Measurements from ENCODE around the gene KIF24.
"Not testable (repeated sequence)": the region's sequence is repeated elsewhere in the genome, so short reads cannot be mapped to it uniquely, and the experiment has no call there.

Gene KIF24, protein sequence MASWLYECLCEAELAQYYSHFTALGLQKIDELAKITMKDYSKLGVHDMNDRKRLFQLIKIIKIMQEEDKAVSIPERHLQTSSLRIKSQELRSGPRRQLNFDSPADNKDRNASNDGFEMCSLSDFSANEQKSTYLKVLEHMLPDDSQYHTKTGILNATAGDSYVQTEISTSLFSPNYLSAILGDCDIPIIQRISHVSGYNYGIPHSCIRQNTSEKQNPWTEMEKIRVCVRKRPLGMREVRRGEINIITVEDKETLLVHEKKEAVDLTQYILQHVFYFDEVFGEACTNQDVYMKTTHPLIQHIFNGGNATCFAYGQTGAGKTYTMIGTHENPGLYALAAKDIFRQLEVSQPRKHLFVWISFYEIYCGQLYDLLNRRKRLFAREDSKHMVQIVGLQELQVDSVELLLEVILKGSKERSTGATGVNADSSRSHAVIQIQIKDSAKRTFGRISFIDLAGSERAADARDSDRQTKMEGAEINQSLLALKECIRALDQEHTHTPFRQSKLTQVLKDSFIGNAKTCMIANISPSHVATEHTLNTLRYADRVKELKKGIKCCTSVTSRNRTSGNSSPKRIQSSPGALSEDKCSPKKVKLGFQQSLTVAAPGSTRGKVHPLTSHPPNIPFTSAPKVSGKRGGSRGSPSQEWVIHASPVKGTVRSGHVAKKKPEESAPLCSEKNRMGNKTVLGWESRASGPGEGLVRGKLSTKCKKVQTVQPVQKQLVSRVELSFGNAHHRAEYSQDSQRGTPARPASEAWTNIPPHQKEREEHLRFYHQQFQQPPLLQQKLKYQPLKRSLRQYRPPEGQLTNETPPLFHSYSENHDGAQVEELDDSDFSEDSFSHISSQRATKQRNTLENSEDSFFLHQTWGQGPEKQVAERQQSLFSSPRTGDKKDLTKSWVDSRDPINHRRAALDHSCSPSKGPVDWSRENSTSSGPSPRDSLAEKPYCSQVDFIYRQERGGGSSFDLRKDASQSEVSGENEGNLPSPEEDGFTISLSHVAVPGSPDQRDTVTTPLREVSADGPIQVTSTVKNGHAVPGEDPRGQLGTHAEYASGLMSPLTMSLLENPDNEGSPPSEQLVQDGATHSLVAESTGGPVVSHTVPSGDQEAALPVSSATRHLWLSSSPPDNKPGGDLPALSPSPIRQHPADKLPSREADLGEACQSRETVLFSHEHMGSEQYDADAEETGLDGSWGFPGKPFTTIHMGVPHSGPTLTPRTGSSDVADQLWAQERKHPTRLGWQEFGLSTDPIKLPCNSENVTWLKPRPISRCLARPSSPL (N-terminal part only)

DNA sequence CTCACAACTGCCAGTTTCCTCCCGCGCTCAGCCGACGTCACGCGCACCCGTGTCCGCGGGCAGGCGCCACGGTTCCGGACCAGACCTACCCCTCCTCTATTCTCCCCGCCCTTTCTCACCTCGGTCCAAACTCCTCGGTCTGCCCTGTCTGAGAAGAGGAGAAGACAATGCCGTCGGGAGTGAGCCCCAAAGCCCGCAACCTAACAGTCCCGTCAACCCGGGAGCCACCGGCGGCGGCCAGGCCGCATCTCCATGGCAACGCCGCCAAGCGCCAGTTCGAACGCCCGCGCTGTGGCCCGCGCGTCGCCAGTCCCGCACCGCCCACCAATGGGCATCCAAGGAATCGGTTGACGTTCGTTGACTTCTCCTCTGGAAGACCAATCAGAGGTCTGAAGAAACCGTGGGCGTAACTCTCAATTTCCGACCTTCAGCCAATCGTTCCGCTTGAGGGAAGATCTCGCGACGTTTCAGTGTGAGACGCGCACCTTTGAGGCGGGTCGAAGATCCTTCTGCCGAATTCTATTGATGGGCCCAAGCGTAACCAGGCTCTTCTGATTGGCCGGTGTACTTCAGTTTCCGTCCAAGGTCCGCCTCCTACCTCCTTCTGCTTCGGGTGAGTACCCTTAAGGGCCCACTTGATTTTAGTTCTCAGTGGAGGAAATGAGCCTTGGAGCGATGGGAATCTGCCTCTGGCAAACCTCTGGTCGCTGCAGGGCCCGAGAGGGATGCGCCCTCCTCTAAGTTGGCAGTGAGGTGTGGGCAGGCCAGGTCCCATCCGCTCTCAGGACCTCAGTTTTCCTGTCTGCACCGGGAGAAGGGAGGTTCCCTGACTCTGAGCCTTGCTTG is at the start of gene KIF24, which contains the start of gene NUDT2:
Gene KIF24 (minus strand): TSS at position 282 of the 846 bp plus-strand sequence. CDS start 17,922 bp downstream, outside the sequence.
Gene NUDT2 (plus strand): TSS at position 583 of the 846 bp plus-strand sequence. CDS start 9,471 bp downstream, outside the sequence.
- peak; percentile 51 for DNase-seq

DNA sequence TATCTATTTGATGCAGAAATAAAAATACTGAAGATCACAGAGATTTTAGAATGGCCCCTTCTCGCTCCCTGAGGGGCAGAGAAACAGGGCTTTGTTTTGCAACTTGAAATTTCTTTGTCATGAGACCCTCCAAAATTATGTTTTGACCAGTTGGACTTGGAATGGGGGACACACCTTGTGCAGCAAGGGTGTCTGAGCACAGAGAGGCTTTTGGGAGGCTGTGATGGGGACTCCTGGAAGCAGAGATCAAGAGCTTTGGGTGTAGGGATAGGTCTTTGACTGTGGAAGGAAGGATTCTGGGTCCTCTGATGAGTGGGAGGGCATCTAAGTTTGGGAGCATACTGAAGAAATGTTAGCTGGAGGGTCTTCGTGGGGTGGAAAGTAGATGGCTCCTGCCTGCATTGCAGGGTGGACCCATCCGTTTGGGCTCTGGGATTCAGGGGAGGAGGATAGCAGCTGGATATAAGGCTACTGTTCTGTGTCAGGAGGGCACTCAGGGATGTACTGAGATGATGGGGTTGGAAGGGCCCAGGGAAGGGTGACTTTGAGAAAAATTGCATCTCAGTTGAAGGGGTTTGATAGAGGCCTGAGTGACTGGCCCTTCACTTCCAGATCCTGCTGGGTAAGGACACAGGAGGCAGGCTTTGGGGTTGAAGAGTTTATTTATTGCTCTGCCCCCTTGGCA is 49.5 kb upstream of the KIF24 start:
- no peak for DNase-seq

GRCh38 chr9:34377404-34377746 is 48.3 kb upstream of the KIF24 start:
- no peak for DNase-seq

DNA sequence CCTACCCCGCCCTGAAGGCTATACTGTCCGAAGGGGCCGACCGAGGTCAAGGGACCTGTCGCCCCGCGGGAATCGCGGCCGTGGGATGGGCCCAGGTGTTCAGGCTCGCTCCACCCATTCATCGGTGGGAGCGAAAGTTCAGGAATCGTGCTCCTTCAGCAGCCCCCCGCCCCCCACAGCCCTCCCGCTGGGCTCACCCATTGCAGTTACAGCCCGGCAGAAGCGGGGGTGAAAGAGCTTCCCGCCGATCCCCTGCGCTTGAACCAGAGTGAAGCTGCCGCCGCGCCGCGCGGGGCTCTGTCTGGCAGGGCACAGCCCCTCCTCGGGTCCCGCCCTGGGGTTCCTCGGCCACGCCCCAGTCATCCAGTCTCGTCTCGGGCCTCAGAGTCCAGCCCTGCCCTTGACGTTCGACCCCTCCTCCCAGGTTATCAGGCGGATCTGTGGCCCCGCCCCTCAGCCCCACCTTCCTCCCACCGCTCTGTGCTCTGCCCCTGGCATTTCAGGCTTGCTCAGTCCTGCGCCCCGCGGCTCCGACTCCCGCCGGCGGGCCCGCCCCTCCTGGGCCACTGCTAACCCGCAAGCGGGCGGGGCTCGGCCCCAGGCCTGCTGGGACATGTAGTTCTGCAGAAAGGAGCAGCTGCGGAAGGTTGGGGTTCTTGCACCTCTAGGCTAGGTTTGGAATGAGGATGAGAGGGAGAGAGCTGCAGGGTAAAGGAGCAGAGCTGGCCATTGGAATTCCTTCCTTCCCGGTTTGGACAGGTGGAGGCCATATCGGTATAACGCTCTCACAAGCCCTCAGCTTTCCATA is 47.7 kb upstream of the KIF24 start, which contains the start of gene MYORG:
Gene MYORG (minus strand): TSS at position 303 of the 808 bp plus-strand sequence. CDS start 3,955 bp downstream, outside the sequence.
- DNase-seq = peak; percentile 98

DNA sequence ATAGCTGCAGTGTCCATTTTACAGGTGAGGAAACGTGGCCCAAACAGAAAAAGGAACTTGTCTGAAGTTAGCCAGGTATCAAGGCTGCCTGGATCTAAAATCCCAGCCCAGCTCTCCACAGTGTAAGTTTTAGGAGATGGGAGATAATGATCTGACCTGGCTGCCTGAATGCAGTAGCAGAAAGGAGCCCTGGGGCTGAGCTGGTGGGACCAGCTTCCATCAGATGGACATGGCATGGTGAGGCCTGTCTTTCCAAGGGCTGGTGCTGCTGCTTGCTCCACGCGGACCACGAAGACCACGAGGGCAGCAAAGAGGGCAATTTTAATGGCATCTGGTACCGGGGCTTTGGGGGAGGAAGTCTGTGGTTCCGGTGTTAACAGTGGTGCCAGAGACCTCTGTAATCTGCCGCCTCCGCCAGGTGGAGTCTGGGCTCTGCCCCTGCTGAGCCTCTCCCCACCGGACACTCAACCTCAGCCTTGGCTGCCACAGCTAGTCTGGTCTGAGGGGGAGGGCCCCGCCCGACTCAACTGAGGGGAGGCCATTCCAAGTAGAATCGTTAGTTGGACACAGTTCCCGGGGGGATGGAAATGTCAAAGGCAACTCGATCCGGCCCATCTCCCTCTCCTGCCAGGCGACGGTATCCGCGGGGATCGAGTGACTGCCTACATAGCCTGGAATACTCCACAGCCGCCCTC is 47.0 kb upstream of the KIF24 start:
- DNase-seq = peak; percentile 89

GRCh38 chr9:34374905-34375552 is 46.0 kb upstream of the KIF24 start:
- DNase-seq = no peak

- DNase-seq = no peak
These were observed 45.3 kb upstream of the KIF24 start for GRCh38 chr9:34374339-34374738.

GRCh38 chr9:34373749-34374148 is 44.7 kb upstream of the KIF24 start:
- no peak for DNase-seq

DNA sequence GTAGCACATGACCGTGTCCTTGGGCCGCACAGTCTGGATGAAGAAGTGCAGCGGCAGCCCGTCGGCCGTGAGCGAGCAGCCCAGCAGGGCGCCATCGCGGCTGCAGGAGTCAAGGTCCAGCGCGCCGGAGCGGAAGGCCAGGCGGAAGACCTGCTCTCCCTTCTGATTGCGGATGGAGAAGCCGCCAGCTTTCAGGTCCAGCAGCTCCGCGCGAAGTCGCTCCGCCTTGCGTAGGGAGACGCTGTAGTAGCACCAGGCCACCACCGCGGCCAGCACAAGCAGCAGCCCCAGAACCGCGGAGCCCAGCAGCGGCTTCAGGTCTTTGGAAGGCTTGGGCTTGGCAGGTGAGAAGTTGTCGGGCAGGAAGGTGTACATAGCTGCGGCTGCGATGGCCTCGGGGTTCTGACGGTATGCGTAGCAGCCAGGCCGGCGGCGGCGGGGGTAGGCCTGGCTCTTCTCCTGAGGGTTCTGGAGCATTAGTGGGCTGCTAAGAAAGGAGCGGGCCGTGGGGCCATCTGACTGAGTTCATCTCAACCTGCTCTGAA is 43.5 kb upstream of the KIF24 start:
- no peak for DNase-seq

DNA sequence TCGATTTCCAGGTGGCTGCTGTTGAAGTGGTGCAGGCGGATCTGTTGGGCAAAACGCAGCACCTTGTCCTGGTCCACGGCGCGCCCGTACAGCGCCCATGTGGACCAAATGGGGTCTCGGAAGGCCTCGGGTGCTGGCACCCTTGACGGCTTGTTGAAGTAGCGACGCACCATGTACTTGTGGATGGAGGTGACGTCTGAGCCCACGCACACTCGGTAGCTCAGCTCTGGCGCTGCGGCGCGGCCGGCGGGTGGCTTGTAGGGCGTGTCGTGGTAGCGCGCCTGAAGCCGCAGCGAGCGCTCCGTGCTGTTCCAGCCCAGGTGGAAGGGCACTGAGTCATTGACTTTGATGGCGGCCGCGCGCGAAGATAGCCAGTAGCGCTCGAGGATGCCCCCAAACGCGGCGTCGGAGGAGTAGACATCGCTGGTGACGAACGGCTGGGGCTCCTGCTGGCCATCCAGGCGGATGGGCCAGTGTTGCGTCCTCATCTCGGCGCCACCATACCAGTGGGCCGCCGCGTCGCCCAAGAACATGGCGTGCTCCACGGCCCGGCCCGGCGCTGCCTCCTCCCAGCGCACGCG is 42.9 kb upstream of the KIF24 start:
- DNase-seq = no peak

- no peak for DNase-seq
These were observed 42.2 kb upstream of the KIF24 start for GRCh38 chr9:34370970-34371880.

DNA sequence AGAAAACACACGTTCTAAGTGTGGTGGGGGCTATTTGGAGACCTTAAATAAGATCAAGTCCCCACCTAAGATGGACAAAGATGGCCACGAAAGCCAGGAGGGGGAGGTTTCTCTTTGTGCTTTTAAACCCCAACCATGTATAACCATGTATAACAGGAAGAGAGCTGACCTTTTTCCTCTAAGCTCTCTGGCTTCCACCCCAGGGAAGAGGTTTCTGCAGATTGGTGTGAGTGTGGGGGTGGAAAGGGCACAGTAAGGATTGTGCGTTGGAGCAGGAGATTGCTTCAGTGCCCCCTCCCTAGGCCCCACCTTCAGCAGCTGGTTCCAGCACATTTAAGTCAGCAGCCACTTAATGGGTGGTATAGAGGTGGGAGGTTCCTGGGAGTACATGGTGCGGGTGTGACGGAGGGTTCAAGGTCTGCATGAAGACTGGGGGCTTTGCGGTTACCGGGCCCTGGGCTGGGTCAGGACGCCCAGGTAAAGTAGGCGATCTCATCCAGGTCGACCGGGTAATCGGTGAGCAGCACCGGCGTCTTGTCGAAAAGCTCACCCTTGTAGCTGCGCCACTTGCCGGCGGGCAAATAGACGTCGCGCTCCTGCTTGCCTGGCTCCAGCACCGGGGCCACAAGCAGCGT is 41.4 kb upstream of the KIF24 start:
- DNase-seq = no peak

DNA sequence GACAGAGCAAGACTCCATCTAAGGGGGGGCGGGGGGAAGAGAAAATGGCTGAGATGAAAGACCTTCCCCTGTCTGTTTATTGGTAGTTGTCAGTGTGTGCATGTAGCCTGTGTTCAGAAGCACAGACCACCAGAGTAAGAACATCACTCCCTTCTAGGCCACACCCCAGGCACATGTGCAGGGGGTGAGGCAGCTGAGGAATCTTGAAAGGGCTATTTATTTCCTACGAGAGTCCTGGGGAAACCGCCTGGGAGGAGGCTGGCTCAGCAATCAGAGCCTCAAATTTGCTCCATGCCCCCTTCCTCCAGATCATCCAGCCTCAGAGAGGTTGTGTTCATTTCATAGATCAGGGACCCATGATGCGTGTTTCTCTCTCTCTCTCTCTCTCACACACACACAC is 40.6 kb upstream of the KIF24 start:
- no peak for DNase-seq

- not testable (repeated sequence) for DNase-seq
These were observed 39.7 kb upstream of the KIF24 start for GRCh38 chr9:34368796-34369195.

- DNase-seq = not testable (repeated sequence)
These were observed 38.8 kb upstream of the KIF24 start for GRCh38 chr9:34367751-34368410.

DNA sequence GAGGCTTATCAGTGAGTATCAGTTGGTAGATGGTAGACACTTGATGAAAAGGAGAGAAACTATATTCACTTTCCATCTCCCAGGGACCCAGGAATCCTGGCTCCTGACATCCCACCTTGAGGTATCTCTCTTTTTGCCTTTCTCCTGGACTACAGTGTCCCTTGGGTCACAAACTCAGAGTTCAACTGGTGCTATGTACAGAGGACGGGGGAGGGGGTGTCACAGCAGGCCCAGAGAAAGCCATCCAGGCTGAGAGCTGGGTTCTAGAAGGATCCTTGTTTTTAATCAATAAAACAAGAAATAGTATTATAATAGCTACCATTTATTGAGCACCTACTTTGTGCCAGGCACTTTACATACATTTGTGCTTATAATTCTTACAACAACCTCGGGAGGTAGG is 37.3 kb upstream of the KIF24 start:
- no peak for DNase-seq
